ENCODE measurements around the gene LRP5.

DNA sequence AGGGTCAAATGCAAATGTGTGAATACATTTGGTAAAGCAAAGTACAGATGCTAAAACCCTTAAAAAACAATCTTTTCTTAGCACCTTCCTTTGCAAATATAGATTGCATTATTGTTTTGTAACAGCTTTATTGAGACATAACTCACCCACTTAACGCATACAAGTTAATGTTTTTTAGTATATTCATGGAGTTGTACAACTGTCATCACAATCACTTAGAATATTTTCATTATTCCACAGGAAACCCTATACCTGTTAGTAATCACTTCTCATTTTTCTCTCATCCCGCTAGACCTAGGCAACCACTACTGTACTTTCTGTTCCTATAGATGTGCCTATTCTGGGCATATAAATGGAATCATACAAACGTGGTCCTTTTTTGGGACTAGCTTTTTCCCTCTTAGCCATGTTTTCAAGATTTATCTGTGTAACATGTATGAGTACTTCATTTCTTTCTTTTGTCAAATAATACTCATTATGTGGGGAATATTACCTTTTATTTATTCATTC lies 182.9 kb downstream of the LRP5 start:
- TF ChIP-seq, protein P1, sequence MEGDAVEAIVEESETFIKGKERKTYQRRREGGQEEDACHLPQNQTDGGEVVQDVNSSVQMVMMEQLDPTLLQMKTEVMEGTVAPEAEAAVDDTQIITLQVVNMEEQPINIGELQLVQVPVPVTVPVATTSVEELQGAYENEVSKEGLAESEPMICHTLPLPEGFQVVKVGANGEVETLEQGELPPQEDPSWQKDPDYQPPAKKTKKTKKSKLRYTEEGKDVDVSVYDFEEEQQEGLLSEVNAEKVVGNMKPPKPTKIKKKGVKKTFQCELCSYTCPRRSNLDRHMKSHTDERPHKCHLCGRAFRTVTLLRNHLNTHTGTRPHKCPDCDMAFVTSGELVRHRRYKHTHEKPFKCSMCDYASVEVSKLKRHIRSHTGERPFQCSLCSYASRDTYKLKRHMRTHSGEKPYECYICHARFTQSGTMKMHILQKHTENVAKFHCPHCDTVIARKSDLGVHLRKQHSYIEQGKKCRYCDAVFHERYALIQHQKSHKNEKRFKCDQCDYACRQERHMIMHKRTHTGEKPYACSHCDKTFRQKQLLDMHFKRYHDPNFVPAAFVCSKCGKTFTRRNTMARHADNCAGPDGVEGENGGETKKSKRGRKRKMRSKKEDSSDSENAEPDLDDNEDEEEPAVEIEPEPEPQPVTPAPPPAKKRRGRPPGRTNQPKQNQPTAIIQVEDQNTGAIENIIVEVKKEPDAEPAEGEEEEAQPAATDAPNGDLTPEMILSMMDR (IDR thresholded peaks at IDR 0.05): no peak
- no peak for TF ChIP-seq POLR2AphosphoS5 (IDR thresholded peaks at IDR 0.05)
- no peak for TF ChIP-seq POLR2A (IDR thresholded peaks at IDR 0.05)
